ENCODE results near the gene TSHZ2.

- TF ChIP-seq, protein P1, sequence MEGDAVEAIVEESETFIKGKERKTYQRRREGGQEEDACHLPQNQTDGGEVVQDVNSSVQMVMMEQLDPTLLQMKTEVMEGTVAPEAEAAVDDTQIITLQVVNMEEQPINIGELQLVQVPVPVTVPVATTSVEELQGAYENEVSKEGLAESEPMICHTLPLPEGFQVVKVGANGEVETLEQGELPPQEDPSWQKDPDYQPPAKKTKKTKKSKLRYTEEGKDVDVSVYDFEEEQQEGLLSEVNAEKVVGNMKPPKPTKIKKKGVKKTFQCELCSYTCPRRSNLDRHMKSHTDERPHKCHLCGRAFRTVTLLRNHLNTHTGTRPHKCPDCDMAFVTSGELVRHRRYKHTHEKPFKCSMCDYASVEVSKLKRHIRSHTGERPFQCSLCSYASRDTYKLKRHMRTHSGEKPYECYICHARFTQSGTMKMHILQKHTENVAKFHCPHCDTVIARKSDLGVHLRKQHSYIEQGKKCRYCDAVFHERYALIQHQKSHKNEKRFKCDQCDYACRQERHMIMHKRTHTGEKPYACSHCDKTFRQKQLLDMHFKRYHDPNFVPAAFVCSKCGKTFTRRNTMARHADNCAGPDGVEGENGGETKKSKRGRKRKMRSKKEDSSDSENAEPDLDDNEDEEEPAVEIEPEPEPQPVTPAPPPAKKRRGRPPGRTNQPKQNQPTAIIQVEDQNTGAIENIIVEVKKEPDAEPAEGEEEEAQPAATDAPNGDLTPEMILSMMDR (IDR thresholded peaks at IDR 0.05) = no peak
- no peak for TF ChIP-seq POLR2A (IDR thresholded peaks at IDR 0.05)
Observed at GRCh38 chr20:53133125-53133524, 161.0 kb downstream of the TSHZ2 start.
